PC-9 (cell line): ENCODE measurements around the gene PARK7. TPM values are rescaled to one million over a fixed set of nuclear protein-coding genes. Genes with fewer than 3 reads are reported as not detected.

ENCODE experiments used
- BruUV-seq: library from RNA; stranded (reverse); fragments of 400-500 nt; replicated peaks from 2 replicates; lab custom pipeline; 2021; lab: Mats Ljungman, UMichigan
- CTCF ChIA-PET: fragments of 300-600 bp; sonication (Branson Sonifier 250); formaldehyde crosslinking; loops from one replicate; lab custom pipeline; 2022; ENCODE audit warnings: antibody characterized with exemption; lab: Charles Lee
- POLR2A ChIA-PET: fragments of 300-600 bp; sonication (Branson Sonifier 250); formaldehyde crosslinking; loops from one replicate; lab custom pipeline; 2022; ENCODE audit warnings: antibody characterized with exemption; ENCODE audit not compliant: unreplicated experiment; lab: Charles Lee
- DNase-seq, 2 experiments: peaks; one replicate each; pipeline versions ENCODE4 v3.0.0 to v3.0.0-alpha.2; 2015 to 2022; ENCODE audit warnings: mixed read lengths in 1 of 2
- H2AFZ ChIP-seq: fragments of 200-600 bp; sonication (generic); 2 replicates; pipeline ENCODE4 v1.8.1; 2017; ENCODE audit warnings: antibody characterized with exemption
- H3F3A ChIP-seq: fragments of 200-600 bp; sonication (generic); 2 replicates; pipeline ENCODE4 v1.8.1; 2017; ENCODE audit warnings: antibody characterized with exemption, mild to moderate bottlenecking, low read depth; ENCODE audit not compliant: insufficient read depth
- H3K27ac ChIP-seq: fragments of 200-600 bp; sonication (generic); 2 replicates; pipeline ENCODE4 v1.6.1; 2016; ENCODE audit warnings: mixed run types
- H3K27me3 ChIP-seq: fragments of 200-600 bp; sonication (generic); 2 replicates; pipeline ENCODE4 v1.6.1; 2016; ENCODE audit warnings: low read depth, mixed run types; ENCODE audit not compliant: insufficient read depth
- H3K36me3 ChIP-seq: fragments of 200-600 bp; sonication (generic); 2 replicates; pipeline ENCODE4 v1.6.1; 2016; ENCODE audit warnings: low read depth, mixed run types
- H3K4me1 ChIP-seq: fragments of 200-600 bp; sonication (generic); replicated peaks from 2 replicates; pipeline ENCODE4 v1.6.1; 2016; ENCODE audit warnings: mixed run types; ENCODE audit not compliant: insufficient read depth
- H3K4me2 ChIP-seq: fragments of 200-600 bp; sonication (generic); 2 replicates; pipeline ENCODE4 v1.6.1; 2017; ENCODE audit warnings: mixed run types
- H3K4me3 ChIP-seq: fragments of 200-600 bp; sonication (generic); 2 replicates; pipeline ENCODE4 v1.6.1; 2016; ENCODE audit warnings: mixed run types
- H3K79me2 ChIP-seq: fragments of 200-600 bp; sonication (generic); 2 replicates; pipeline ENCODE4 v1.6.1; 2017; ENCODE audit warnings: low read depth, mixed run types
- H3K9me2 ChIP-seq: fragments of 200-600 bp; sonication (generic); 2 replicates; pipeline ENCODE4 v1.8.1; 2017; ENCODE audit warnings: mild to moderate bottlenecking; ENCODE audit not compliant: insufficient read depth
- H3K9me3 ChIP-seq: fragments of 200-600 bp; sonication (generic); 2 replicates; pipeline ENCODE4 v1.8.1; 2016; ENCODE audit warnings: low read depth; ENCODE audit not compliant: insufficient read depth
- H4K20me1 ChIP-seq: fragments of 200-600 bp; sonication (generic); 2 replicates; pipeline ENCODE4 v1.8.1; 2017; ENCODE audit not compliant: insufficient read depth
- EZH2 ChIP-seq: fragments of 200-600 bp; sonication (generic); IDR thresholded peaks from 2 replicates; pipeline ENCODE4 v1.8.0; 2017; ENCODE audit warnings: antibody characterized with exemption, low read depth
- intact Hi-C: fragments of 100-400 bp; cut with micrococcal nuclease; formaldehyde crosslinking; loops from one replicate; pipeline ENCODE4 v1.10.0; 2022; ENCODE audit not compliant: unreplicated experiment
- total RNA-seq: library from RNA; stranded (reverse); gene quantifications from 2 replicates; pipeline ENCODE4 v1.2.3, GENCODE V29; 2021
- TF ChIP-seq, protein P1 (sequence below): fragments of 200-600 bp; sonication (generic); conservative IDR thresholded peaks from 2 replicates; pipeline ENCODE4 v1.6.1; 2017; ENCODE audit warnings: mixed run types, antibody characterized with exemption, mild to moderate bottlenecking, moderate library complexity

Gene PARK7
- total RNA-seq, 1 experiment from 2014 or later, result 291 TPM

DNA sequence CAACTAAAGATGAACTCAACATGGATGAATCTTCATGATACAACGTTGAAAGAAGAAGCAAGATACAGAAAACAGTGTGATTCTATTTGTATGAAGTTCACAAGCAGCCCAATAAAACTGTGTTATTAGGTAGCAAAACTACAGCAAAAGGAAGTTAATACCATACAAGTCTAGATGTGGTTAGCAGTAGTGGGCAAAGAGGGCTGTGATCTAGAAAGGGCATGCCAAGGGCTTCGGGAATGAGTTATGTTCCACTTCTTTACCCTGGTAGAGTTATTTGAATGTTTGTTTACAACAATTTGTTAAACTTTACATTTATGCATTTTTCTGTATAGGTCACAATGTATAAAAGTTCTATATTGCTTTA lies 30.1 kb upstream of the PARK7 start:
- ChIA-PET POLR2A (no interaction called here), CTCF (no interaction called here)
- Histone ChIP-seq H3K9me2 (no peaks in the 10 kb centered on the region), H3K4me3 (no peak overlapping the region), H3K36me3 (no peaks in the 10 kb centered on the region), H3K4me1 (no peaks in the 10 kb centered on the region), H4K20me1 (no peaks in the 10 kb centered on the region; the same call in 1 of the 2 replicates), H2AFZ (no peak overlapping the region), H3K27me3 (no peaks in the 10 kb centered on the region), H3F3A (no peaks in the 10 kb centered on the region), H3K9me3 (no peaks in the 10 kb centered on the region), H3K79me2 (no peaks in the 10 kb centered on the region), H3K27ac (no peak overlapping the region), H3K4me2 (no peak overlapping the region)
- no peak for TF ChIP-seq EZH2
- TF ChIP-seq, protein P1, sequence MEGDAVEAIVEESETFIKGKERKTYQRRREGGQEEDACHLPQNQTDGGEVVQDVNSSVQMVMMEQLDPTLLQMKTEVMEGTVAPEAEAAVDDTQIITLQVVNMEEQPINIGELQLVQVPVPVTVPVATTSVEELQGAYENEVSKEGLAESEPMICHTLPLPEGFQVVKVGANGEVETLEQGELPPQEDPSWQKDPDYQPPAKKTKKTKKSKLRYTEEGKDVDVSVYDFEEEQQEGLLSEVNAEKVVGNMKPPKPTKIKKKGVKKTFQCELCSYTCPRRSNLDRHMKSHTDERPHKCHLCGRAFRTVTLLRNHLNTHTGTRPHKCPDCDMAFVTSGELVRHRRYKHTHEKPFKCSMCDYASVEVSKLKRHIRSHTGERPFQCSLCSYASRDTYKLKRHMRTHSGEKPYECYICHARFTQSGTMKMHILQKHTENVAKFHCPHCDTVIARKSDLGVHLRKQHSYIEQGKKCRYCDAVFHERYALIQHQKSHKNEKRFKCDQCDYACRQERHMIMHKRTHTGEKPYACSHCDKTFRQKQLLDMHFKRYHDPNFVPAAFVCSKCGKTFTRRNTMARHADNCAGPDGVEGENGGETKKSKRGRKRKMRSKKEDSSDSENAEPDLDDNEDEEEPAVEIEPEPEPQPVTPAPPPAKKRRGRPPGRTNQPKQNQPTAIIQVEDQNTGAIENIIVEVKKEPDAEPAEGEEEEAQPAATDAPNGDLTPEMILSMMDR, result no peak
- intact Hi-C loops, result no loop called here
- BruUV-seq, result no TSS peak
- DNase-seq, result no peak

DNA sequence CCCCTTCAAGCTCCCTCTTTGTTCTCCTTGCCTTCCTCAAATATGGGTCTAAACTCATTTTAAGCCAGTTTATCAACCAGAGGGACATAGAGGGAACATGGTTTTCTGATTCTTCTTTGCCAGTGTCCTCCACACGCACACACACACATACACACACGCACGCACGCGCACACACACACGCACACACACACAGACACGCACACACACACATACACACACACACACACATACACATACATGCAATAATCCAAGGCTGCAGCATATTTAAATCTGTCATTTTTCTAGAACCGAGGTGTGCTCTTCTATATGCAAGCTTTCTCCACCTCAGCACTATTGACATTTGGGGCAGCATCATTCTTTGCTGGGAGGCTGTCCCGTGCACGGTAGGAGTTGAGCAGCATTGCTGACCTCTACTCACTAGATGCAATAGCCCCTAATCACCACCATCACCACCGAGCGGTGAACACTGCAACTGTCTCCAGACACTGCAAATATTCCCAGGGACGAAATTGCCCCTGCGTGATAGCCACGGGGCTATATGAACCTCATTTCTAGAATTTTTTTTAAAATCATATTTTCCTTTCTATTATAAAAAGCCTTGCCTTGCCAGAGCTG lies 28.9 kb upstream of the PARK7 start:
- ChIA-PET CTCF (no interaction called here), POLR2A (no interaction called here)
- Histone ChIP-seq H3K27me3 (no peaks in the 10 kb centered on the region), H4K20me1 (no peaks in the 10 kb centered on the region; the same call in 1 of the 2 replicates), H3K79me2 (no peaks in the 10 kb centered on the region), H3K9me2 (no peaks in the 10 kb centered on the region), H3F3A (no peaks in the 10 kb centered on the region), H2AFZ (no peak overlapping the region), H3K27ac (no peak overlapping the region), H3K9me3 (no peaks in the 10 kb centered on the region), H3K4me2 (no peak overlapping the region), H3K36me3 (no peaks in the 10 kb centered on the region), H3K4me3 (no peak overlapping the region), H3K4me1 (no peaks in the 10 kb centered on the region)
- BruUV-seq, result no TSS peak
- TF ChIP-seq, protein P1, result no peak
- no peak for TF ChIP-seq EZH2
- DNase-seq, result no peak
- intact Hi-C loops, result no loop called here

DNA sequence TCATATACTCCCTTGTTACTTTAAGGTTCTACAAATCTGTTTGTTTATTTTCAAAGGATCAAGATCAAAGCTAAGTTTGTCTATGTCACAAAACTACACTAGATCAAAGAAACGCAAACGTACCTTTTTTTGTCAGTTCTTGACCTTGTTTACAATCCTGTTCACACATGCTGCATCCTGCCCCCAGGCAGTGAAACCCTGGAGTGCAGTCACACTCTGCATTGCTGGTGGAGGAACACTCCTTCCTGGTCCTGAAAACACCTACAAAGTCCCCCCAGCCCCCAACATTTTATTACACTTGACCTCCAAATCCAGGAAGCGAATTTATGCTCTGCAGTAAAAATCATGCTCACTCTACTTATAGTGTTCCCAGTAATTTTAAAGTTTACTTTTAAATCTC lies 23.4 kb upstream of the PARK7 start:
- intact Hi-C loops, result no loop called here
- H3K36me3 ChIP-seq, result no peaks in the 10 kb centered on the region
- H3K4me2 ChIP-seq, result no peak overlapping the region
- no peak overlapping the region for H3K4me3 ChIP-seq
- H2AFZ ChIP-seq, result no peak overlapping the region
- POLR2A ChIA-PET, result no interaction called here
- peaks cover 14% of the 10 kb centered on the region for H3K4me1 ChIP-seq
- no peak for TF ChIP-seq EZH2
- TF ChIP-seq, protein P1, result no peak
- H3K27ac ChIP-seq, result no peak overlapping the region
- no peaks in the 10 kb centered on the region for H3K9me3 ChIP-seq
- H3K9me2 ChIP-seq, result no peaks in the 10 kb centered on the region
- DNase-seq, result no peak
- CTCF ChIA-PET, result no interaction called here
- BruUV-seq, result no TSS peak
- no peaks in the 10 kb centered on the region; the same call in 1 of the 2 replicates for H4K20me1 ChIP-seq
- H3K27me3 ChIP-seq, result no peaks in the 10 kb centered on the region
- H3K79me2 ChIP-seq, result no peaks in the 10 kb centered on the region
- no peaks in the 10 kb centered on the region for H3F3A ChIP-seq
